ENCODE data around the gene CISTR. TPM values are rescaled to one million over a fixed set of nuclear protein-coding genes. Genes with fewer than 3 reads are reported as not detected.

CISTR gene
- polyA plus RNA-seq, 4 donors, result 0.22 TPM; not detected in 3

- DNase-seq (ENCODE audit: low read depth in 4 of 4, low spot score in 3 of 4), result peak in 3 of 4 donors; percentile 82 to 90 (median 85)
Measured at GRCh38 chr12:53746592-53747092, 5.1 kb downstream of the CISTR start.

- no peak for DNase-seq (ENCODE audit: low read depth in 4 of 4, low spot score in 3 of 4)
Measured at GRCh38 chr12:53744751-53745150, 7.0 kb downstream of the CISTR start.

GRCh38 chr12:53744130-53744441, 7.7 kb downstream of the CISTR start:
- no peak for DNase-seq (ENCODE audit: low read depth in 4 of 4, low spot score in 3 of 4)

- DNase-seq (ENCODE audit: low read depth in 4 of 4, low spot score in 3 of 4), result no peak
Measured at GRCh38 chr12:53743266-53744129, 8.3 kb downstream of the CISTR start.

GRCh38 chr12:53740130-53740491, 11.7 kb downstream of the CISTR start:
- no peak for DNase-seq (ENCODE audit: low read depth in 4 of 4, low spot score in 3 of 4)

GRCh38 chr12:53739214-53740129, 12.3 kb downstream of the CISTR start:
- DNase-seq (ENCODE audit: low read depth in 4 of 4, low spot score in 3 of 4), result no peak

GRCh38 chr12:53738406-53739213, 13.2 kb downstream of the CISTR start:
- DNase-seq (ENCODE audit: low read depth in 4 of 4, low spot score in 3 of 4), result no peak

GRCh38 chr12:53737951-53738405, 13.8 kb downstream of the CISTR start:
- DNase-seq (ENCODE audit: low read depth in 4 of 4, low spot score in 3 of 4), result no peak

- no peak for DNase-seq (ENCODE audit: low read depth in 4 of 4, low spot score in 3 of 4)
Measured at GRCh38 chr12:53737093-53737808, 14.5 kb downstream of the CISTR start.

- DNase-seq (ENCODE audit: low read depth in 4 of 4, low spot score in 3 of 4), result no peak
Measured at GRCh38 chr12:53736592-53736991, 15.2 kb downstream of the CISTR start.

GRCh38 chr12:53735556-53735955, 16.2 kb downstream of the CISTR start:
- no peak for DNase-seq (ENCODE audit: low read depth in 4 of 4, low spot score in 3 of 4)

- no peak for DNase-seq (ENCODE audit: low read depth in 4 of 4, low spot score in 3 of 4)
Measured at GRCh38 chr12:53734425-53734824, 17.4 kb downstream of the CISTR start.

GRCh38 chr12:53733807-53734200, 18.0 kb downstream of the CISTR start:
- DNase-seq (ENCODE audit: low read depth in 4 of 4, low spot score in 3 of 4), result no peak

- no peak for DNase-seq (ENCODE audit: low read depth in 4 of 4, low spot score in 3 of 4)
Measured at GRCh38 chr12:53733051-53733806, 18.6 kb downstream of the CISTR start.

- no peak for DNase-seq (ENCODE audit: low read depth in 4 of 4, low spot score in 3 of 4)
Measured at GRCh38 chr12:53729644-53730043, 22.1 kb downstream of the CISTR start.

- DNase-seq (ENCODE audit: low read depth in 4 of 4, low spot score in 3 of 4), result no peak
Measured at GRCh38 chr12:53728206-53728605, 23.6 kb downstream of the CISTR start.

- DNase-seq (ENCODE audit: low read depth in 4 of 4, low spot score in 3 of 4), result peak; percentile 91 to 96 (median 95)
Measured at GRCh38 chr12:53727310-53728041, 24.3 kb downstream of the CISTR start, which contains the start of gene CALCOCO1. CALCOCO1 (minus strand) TSS chr12:53727452; CDS start chr12:53725242, 2,210 bp downstream.

- DNase-seq (ENCODE audit: low read depth in 4 of 4, low spot score in 3 of 4), result no peak
Measured at GRCh38 chr12:53726946-53727309, 24.9 kb downstream of the CISTR start.

Data from right renal pelvis (tissue), 4 donors.